Fibroblast of mammary gland (primary cell): ENCODE data around the gene C17orf78.
A peak's percentile ranks its signal among the peaks of the same experiment; 100 is the strongest.
"Not testable (repeated sequence)": the region's sequence is repeated elsewhere in the genome, so short reads cannot be mapped to it uniquely, and the experiment has no call there.

Source experiments
- DNase-seq: peaks from one replicate; pipeline ENCODE4 v3.0.0-alpha.2; 2010; ENCODE audit warnings: low read depth
- H3K4me3 ChIP-seq: 2 replicates; pipeline ENCODE4 v1.5.1; 2011; ENCODE audit warnings: low read depth, mild to moderate bottlenecking, low read length, moderate library complexity; ENCODE audit not compliant: control insufficient read depth
- TF ChIP-seq, protein P1 (sequence below): conservative IDR thresholded peaks from 2 replicates; pipeline ENCODE4 v1.5.1; 2011; ENCODE audit warnings: low read depth, low read length, inconsistent platforms; ENCODE audit not compliant: control insufficient read depth, insufficient read depth

The C17orf78 gene

DNA sequence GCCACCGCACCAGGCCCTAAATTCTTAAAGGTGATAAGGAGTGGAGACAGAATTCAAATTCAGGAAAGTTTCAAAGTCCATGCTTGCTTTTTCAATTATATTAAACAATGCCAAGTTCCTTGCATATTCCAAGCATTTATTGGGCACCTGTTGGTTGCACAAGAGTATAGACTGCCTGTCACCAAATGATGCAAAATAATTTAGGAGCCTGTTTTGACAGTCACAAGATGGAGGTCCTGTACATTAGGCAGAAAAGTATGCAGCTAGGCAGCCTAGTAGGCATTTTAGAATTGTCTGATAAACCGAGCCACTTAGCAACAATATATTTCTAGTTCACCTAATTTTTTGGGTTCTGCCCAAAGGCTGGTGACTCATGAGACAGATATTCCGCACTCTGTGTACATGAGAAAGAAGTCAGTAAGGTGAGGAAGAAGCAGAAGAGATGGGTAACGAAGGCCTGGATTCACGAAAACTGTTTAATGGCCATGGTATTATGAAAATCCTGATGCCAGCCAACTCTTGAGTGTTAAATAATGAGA, 23.5 kb downstream of the C17orf78 start:
- TF ChIP-seq, protein P1, sequence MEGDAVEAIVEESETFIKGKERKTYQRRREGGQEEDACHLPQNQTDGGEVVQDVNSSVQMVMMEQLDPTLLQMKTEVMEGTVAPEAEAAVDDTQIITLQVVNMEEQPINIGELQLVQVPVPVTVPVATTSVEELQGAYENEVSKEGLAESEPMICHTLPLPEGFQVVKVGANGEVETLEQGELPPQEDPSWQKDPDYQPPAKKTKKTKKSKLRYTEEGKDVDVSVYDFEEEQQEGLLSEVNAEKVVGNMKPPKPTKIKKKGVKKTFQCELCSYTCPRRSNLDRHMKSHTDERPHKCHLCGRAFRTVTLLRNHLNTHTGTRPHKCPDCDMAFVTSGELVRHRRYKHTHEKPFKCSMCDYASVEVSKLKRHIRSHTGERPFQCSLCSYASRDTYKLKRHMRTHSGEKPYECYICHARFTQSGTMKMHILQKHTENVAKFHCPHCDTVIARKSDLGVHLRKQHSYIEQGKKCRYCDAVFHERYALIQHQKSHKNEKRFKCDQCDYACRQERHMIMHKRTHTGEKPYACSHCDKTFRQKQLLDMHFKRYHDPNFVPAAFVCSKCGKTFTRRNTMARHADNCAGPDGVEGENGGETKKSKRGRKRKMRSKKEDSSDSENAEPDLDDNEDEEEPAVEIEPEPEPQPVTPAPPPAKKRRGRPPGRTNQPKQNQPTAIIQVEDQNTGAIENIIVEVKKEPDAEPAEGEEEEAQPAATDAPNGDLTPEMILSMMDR = no peak
- DNase-seq = no peak
- no peak overlapping the region for H3K4me3 ChIP-seq

DNA sequence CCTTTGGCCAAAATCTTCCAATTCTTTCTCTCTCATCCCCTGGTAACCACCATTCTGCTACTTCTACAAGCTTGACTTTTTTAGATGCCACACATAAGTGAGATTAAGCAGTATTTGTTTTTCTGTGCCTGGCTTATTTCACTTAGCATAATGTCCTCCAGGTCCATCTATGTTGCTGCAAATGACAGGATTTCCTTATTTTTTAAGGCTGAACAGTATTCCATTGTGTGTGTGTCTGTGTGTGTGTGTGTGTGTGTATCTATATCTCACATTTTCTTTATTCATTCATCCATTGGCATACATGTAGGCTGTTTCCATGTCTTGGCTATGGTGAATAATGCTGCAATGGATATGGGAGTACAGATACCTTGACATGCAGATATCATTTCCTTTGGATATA, 24.7 kb downstream of the C17orf78 start:
- TF ChIP-seq, protein P1 = no peak
- DNase-seq = no peak
- no peak overlapping the region for H3K4me3 ChIP-seq

DNA sequence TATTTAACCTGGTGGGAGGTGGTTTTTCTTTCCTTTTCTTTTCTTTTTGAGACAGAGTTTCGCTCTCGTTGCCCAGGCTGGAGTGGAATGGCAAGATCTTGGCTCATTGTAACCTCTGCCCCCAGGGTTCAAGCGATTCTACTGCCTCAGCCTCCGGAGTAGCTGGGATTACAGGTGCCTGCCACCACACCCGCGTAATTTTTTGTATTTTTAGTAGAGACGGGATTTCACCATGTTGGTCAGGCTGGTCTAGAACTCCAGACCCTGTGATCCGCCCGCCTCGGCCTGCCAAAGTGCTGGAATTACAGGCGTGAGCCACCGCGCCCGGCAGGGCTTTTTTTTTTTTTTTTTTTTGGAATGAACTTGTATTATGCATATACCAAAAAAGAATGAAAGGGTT, 29.7 kb downstream of the C17orf78 start:
- H3K4me3 ChIP-seq = peak overlapping the region; percentile 83
- DNase-seq = not testable (repeated sequence)

DNA sequence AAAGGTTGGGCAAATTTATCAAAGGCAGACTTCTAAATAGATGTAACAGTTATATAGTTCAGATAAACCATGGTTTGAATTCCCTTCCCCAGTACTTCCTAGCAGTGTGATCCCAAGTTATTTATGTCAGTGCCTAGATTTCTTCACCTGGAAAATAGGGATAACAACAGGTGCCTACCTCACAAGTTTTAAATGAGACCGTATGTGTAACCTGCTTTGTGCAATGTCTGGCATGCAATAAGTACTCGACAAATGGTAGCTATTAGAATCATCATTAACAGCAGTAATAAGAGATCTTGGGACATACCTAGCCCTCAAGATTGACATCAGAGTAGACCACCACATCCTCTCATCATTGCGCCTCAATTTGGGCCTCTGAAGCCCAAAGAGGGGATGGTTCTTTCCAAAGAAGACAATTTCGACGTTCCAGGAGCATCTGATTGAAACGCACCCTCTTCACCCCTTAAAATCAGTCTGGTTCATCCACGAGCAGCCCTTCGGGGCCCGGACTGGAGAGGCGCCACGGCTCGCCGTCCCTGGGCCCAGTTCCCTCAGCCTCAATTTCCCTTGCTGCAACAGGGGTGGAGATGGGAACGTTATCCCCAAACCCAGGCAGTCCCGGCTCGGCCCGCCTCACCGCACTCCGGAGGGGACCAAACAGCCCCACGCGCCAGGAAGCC, 30.3 kb downstream of the C17orf78 start:
- H3K4me3 ChIP-seq = peak overlapping the region; percentile 83
- DNase-seq = peak; percentile 12
- TF ChIP-seq, protein P1 = no peak

DNA sequence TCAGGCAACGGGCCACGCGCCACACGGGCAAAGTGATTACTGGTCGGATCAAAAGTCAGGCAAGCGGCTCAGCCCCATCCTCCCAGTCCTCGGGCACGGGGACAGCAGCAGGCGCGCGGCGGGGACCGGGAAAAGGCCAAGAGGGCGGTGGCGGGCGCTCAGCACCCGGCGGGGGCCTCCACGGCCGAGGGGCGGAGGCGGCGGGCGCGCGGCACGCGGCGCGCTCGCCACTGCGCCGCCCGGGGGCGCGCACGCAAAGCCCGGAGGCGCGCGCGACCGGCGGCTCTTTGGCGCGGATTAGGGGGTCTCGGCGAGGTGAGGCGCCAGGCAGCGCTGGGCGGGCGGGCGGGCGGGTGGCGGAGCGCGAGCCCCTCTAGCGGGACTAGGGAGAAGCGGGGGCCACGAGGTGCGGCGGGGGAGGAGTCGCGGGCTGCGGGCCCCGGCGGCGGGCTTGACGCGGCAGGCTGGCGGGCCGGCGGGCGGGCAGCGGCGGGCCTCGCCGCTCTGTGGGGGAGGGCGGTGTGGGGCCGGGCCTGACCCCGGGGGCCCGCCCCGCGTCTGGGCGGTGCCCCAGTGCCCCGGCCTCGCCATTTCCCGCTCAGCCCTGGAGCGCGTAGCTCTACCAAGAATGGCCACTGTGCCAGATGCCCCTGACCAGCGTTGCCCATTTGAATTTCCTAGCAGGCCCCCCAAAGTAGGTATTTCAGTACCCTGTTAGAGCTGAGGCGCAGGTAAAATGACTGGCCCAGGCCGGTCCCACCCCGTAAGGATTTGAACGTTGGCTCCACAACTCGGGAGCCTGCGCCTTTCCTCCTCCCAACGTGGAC, 31.1 kb downstream of the C17orf78 start, which contains the start of the genes ACACA and TADA2A:
Gene ACACA (minus strand): TSS at position 202 of the 827 bp plus-strand sequence. CDS start 537 bp downstream, outside the sequence.
Gene TADA2A (plus strand): TSS at position 252 of the 827 bp plus-strand sequence. CDS start 4,480 bp downstream, outside the sequence.
- DNase-seq = peak; percentile 72
- peak within 1 kb of the TSS; percentile 83 for H3K4me3 ChIP-seq
- TF ChIP-seq, protein P1 = no peak

DNA sequence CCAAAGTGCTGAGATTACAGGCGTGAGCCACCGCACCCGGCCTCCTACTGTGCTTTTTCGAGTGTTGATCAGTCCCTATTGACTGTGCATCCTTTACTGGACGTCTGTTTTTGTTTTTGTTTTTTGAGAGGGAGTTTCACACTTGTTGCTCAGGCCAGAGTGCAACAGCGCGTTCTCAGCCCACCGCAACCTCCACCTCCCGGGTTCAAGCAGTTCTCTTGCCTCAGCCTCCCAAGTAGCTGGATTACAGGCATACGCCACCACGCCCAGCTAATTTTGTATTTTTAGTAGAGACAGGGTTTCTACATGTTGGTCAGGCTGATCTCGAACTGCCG, 32.3 kb downstream of the C17orf78 start:
- not testable (repeated sequence) for H3K4me3 ChIP-seq, DNase-seq

DNA sequence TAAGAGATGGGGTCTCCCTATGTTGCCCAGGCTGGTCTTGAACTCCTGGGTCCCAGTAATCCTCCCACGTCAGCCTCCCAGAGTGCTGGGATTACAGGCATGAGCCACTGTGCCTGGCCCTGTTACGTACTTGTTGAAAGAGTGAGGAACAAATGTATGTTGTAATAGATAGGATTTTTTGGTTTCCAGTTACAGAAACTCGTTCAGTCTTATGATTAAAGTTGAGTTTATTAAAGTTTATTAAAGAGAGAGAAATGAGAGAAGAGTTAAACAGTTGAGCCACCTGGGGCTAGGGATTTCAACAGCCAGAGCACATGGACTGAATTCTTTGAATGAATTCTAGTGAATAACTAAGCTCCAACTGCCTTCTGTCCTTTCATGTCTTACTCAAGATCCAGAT, 34.6 kb downstream of the C17orf78 start:
- DNase-seq = no peak
- H3K4me3 ChIP-seq = no peak overlapping the region
- TF ChIP-seq, protein P1 = no peak
